HG02885 (cell line): ENCODE results near the gene RNF157.
A peak's percentile ranks its signal among the peaks of the same experiment; 100 is the strongest.

Experiments used
- ATAC-seq: cut with Tn5 transposase; IDR thresholded peaks from one replicate; pipeline ENCODE4 v1.9.1; 2021; ENCODE audit warnings: mild to moderate bottlenecking; ENCODE audit not compliant: unreplicated experiment, poor library complexity

Gene RNF157

GRCh38 chr17:76146053-76146851 lies 94.0 kb downstream of the RNF157 start:
- no peak for ATAC-seq

- no peak for ATAC-seq
Observed at GRCh38 chr17:76145231-76146052, 94.9 kb downstream of the RNF157 start.

GRCh38 chr17:76142585-76143041 lies 97.7 kb downstream of the RNF157 start:
- no peak for ATAC-seq

GRCh38 chr17:76142039-76142584 lies 98.2 kb downstream of the RNF157 start:
- no peak for ATAC-seq

GRCh38 chr17:76141212-76142038 lies 98.9 kb downstream of the RNF157 start, which contains the start of gene FOXJ1:
FOXJ1 (minus strand) TSS chr17:76141245; CDS start chr17:76140395, 850 bp downstream.
- peak; percentile 73 for ATAC-seq

GRCh38 chr17:76140661-76141211 lies 99.6 kb downstream of the RNF157 start:
- no peak for ATAC-seq

- ATAC-seq = no peak
Observed at GRCh38 chr17:76139801-76140660, 100.3 kb downstream of the RNF157 start.

- no peak for ATAC-seq
Observed at GRCh38 chr17:76138896-76139752, 101.2 kb downstream of the RNF157 start.

GRCh38 chr17:76138234-76138895 lies 101.9 kb downstream of the RNF157 start:
- ATAC-seq = no peak

GRCh38 chr17:76137351-76138233 lies 102.7 kb downstream of the RNF157 start:
- no peak for ATAC-seq

- no peak for ATAC-seq
Observed at GRCh38 chr17:76137001-76137350, 103.3 kb downstream of the RNF157 start.

- ATAC-seq = no peak
Observed at GRCh38 chr17:76136276-76137000, 103.9 kb downstream of the RNF157 start.

GRCh38 chr17:76135810-76136188 lies 104.5 kb downstream of the RNF157 start:
- no peak for ATAC-seq

- ATAC-seq = no peak
Observed at GRCh38 chr17:76134911-76135809, 105.1 kb downstream of the RNF157 start.
